OCI-LY1 (cell line): ENCODE measurements around the gene IFNA2.

Source experiments
- CTCF ChIP-seq: fragments of 200-600 bp; sonication (generic), shearing (Covaris generic); IDR thresholded peaks from 2 replicates; pipeline ENCODE4 v1.5.1; 2017; ENCODE audit warnings: mild to moderate bottlenecking, antibody characterized with exemption, low read length, moderate library complexity, mixed read lengths
- EZH2 ChIP-seq: fragments of 200-600 bp; sonication (generic), shearing (Covaris generic); IDR thresholded peaks from 2 replicates; pipeline ENCODE4 v1.8.0; 2017; ENCODE audit warnings: borderline replicate concordance, mixed run types, mild to moderate bottlenecking, antibody characterized with exemption, low read length, moderate library complexity, mixed read lengths

GRCh38 chr9:21395778-21396717, 10.8 kb upstream of the IFNA2 start:
- TF ChIP-seq EZH2 (no peak), CTCF (peak; percentile 82)
